Measurements from ENCODE around the gene CEP295NL. TPM values are rescaled to one million over a fixed set of nuclear protein-coding genes. Genes with fewer than 3 reads are reported as not detected.

CEP295NL gene
- total RNA-seq, 1 experiment from 2014 or later, result 0.66 TPM

GRCh38 chr17:78934681-78935418 lies 31.8 kb upstream of the CEP295NL start:
- no peaks in the 10 kb centered on the region for H3K9me3 Mint-ChIP-seq
- TF ChIP-seq CTCF (conservative IDR thresholded peaks at IDR 0.05), result no peak
- Histone ChIP-seq H4K8ac (replicated peaks; ENCODE audit: insufficient read length, low read depth, low read length) (no peak overlapping the region), H4K91ac (ENCODE audit: insufficient read length, low read depth, low read length) (no peak overlapping the region), H3K18ac (ENCODE audit: insufficient read length, low read depth, low read length) (peak overlapping the region; percentile 44), H3K23me2 (ENCODE audit: insufficient read length, low read depth, low read length, poor library complexity, severe bottlenecking) (no peaks in the 10 kb centered on the region), H3K27ac (ENCODE audit: insufficient read length, low read depth, low read length) (no peak overlapping the region), H4K20me1 (ENCODE audit: control insufficient read depth, insufficient read depth, insufficient read length) (no peaks in the 10 kb centered on the region), H3K79me2 (ENCODE audit: insufficient read depth, low read length) (no peaks in the 10 kb centered on the region), H2AK5ac (ENCODE audit: insufficient read length, low read length) (no peak overlapping the region), H2BK5ac (ENCODE audit: insufficient read length, low read length) (no peak overlapping the region), H2AFZ (ENCODE audit: low read length) (no peak overlapping the region), H2BK12ac (ENCODE audit: insufficient read length, low read depth, low read length) (no peak overlapping the region), H3T11ph (ENCODE audit: low read length) (no peak overlapping the region), H4K5ac (ENCODE audit: insufficient read length, low read depth, low read length) (no peak overlapping the region), H3K9ac (ENCODE audit: extremely low read depth, insufficient read length, low read length) (no peak overlapping the region), H3K79me1 (ENCODE audit: insufficient read depth, low read depth, low read length, poor library complexity, severe bottlenecking) (no peaks in the 10 kb centered on the region), H3K4me1 (ENCODE audit: insufficient read depth, low read length) (no peaks in the 10 kb centered on the region), H3K14ac (ENCODE audit: insufficient read depth, low read length) (peak overlapping the region; percentile 15; the same call in 1 of the 2 replicates), H3K4ac (ENCODE audit: low read depth, low read length) (no peak overlapping the region), H3K56ac (ENCODE audit: insufficient read length, low read depth, low read length) (no peak overlapping the region), H3K23ac (ENCODE audit: insufficient read length, low read depth, low read length) (no peak overlapping the region), H3K9me3 (ENCODE audit: control insufficient read depth, low read depth, low read length) (no peaks in the 10 kb centered on the region), H3K4me2 (ENCODE audit: insufficient read depth, insufficient read length, low read length) (no peak overlapping the region), H3K27me3 (ENCODE audit: insufficient read depth, low read length) (no peaks in the 10 kb centered on the region), H2BK20ac (ENCODE audit: low read depth, low read length, poor library complexity, severe bottlenecking) (no peak overlapping the region), H2BK120ac (ENCODE audit: low read depth, low read length, poor library complexity, severe bottlenecking) (no peak overlapping the region), H2BK15ac (ENCODE audit: low read depth, low read length) (no peak overlapping the region)
- no peak overlapping the region for H3K4me3 Mint-ChIP-seq
- H3K36me3 Mint-ChIP-seq (ENCODE audit: insufficient read depth in 1 of 3, low read depth in 3 of 3), result no peaks in the 10 kb centered on the region
- H3K4me1 Mint-ChIP-seq, result peaks cover 13 to 21% of the 10 kb centered on the region in 2 experiments
- no peak overlapping the region for H3K27ac Mint-ChIP-seq
- no CpG with 5 or more reads among the region's 19 CpGs for WGBS (ENCODE audit: extremely low coverage, insufficient read length, low lambda C conversion rate)
- peak; percentile 30 for DNase-seq
- peaks cover 3% of the 10 kb centered on the region for H3K27me3 Mint-ChIP-seq (ENCODE audit: low read depth)

All from H9 (cell line).